Fibroblast of skin of left biceps (primary cell): ENCODE measurements around the gene MED13L.
"Not testable (repeated sequence)": the region's sequence is repeated elsewhere in the genome, so short reads cannot be mapped to it uniquely, and the experiment has no call there.

ENCODE experiments used
- DNase-seq, 2 experiments: peaks; one replicate each; pipeline ENCODE4 v3.0.0-alpha.2; 2013; ENCODE audit warnings: low read depth in 2 of 2

The MED13L gene

GRCh38 chr12:116248433-116248832, 29.1 kb downstream of the MED13L start:
- no peak for DNase-seq

GRCh38 chr12:116247377-116247776, 30.1 kb downstream of the MED13L start:
- DNase-seq, result peak; percentile 50 to 53

- DNase-seq, result no peak
Measured at GRCh38 chr12:116246490-116247179, 30.9 kb downstream of the MED13L start.

GRCh38 chr12:116245189-116245588, 32.3 kb downstream of the MED13L start:
- DNase-seq, result no peak

- no peak for DNase-seq
Measured at GRCh38 chr12:116244474-116245090, 32.9 kb downstream of the MED13L start.

- no peak for DNase-seq
Measured at GRCh38 chr12:116244001-116244400, 33.5 kb downstream of the MED13L start.

GRCh38 chr12:116242740-116243139, 34.8 kb downstream of the MED13L start:
- DNase-seq, result no peak

- no peak for DNase-seq
Measured at GRCh38 chr12:116241157-116241759, 36.2 kb downstream of the MED13L start.

GRCh38 chr12:116238570-116239119, 38.8 kb downstream of the MED13L start:
- not testable (repeated sequence) for DNase-seq

- DNase-seq, result no peak
Measured at GRCh38 chr12:116238149-116238548, 39.3 kb downstream of the MED13L start.

- no peak for DNase-seq
Measured at GRCh38 chr12:116236976-116237375, 40.5 kb downstream of the MED13L start.

GRCh38 chr12:116236148-116236731, 41.3 kb downstream of the MED13L start:
- DNase-seq, result peak in 1 of 2 experiments; percentile 13

GRCh38 chr12:116234148-116234547, 43.3 kb downstream of the MED13L start:
- DNase-seq, result not testable (repeated sequence)

GRCh38 chr12:116233669-116234068, 43.8 kb downstream of the MED13L start:
- DNase-seq, result no peak

- no peak for DNase-seq
Measured at GRCh38 chr12:116227811-116228210, 49.7 kb downstream of the MED13L start.

GRCh38 chr12:116226026-116226425, 51.5 kb downstream of the MED13L start:
- DNase-seq, result no peak

- DNase-seq, result peak; percentile 59 to 61
Measured at GRCh38 chr12:116222358-116222757, 55.1 kb downstream of the MED13L start.

- DNase-seq, result no peak
Measured at GRCh38 chr12:116220756-116221155, 56.7 kb downstream of the MED13L start.

GRCh38 chr12:116217045-116217735, 60.3 kb downstream of the MED13L start:
- no peak for DNase-seq

- DNase-seq, result no peak
Measured at GRCh38 chr12:116216022-116216756, 61.3 kb downstream of the MED13L start.

GRCh38 chr12:116215023-116215422, 62.5 kb downstream of the MED13L start:
- no peak for DNase-seq
